H1 (cell line): ENCODE results near the gene ADSS1. TPM values are rescaled to one million over a fixed set of nuclear protein-coding genes. Genes with fewer than 3 reads are reported as not detected.

Experiments used
- CTCF ChIA-PET: fragments of 300-600 bp; sonication (Branson Sonifier 250); formaldehyde crosslinking; loops from one replicate; lab custom pipeline; 2021; ENCODE audit not compliant: partially characterized antibody; lab: Charles Lee
- POLR2A ChIA-PET: fragments of 300-600 bp; sonication (Branson Sonifier 250); formaldehyde crosslinking; loops from one replicate; lab custom pipeline; 2021; ENCODE audit warnings: inconsistent platforms; ENCODE audit not compliant: partially characterized antibody; lab: Charles Lee
- DNase-seq, 2 experiments: peaks; one replicate each; pipeline versions ENCODE4 v3.0.0 to v3.0.0-alpha.2; 2010 to 2022; ENCODE audit warnings: low spot score in 2 of 2, low read depth in 1 of 2, mixed read lengths in 1 of 2
- FAIRE-seq: peaks from 2 replicates; lab custom pipeline; 2011; peaks lifted over from hg19 to GRCh38; lab: Jason Lieb, UNC
- H2AFZ ChIP-seq: 2 replicates; pipeline ENCODE4 v1.8.1; 2012; ENCODE audit warnings: low read length, inconsistent platforms
- H2AK5ac ChIP-seq: 2 replicates; pipeline ENCODE4 v1.6.1; 2013; ENCODE audit warnings: low read depth, low read length
- H2BK120ac ChIP-seq: replicated peaks from 2 replicates; pipeline ENCODE3; 2013; ENCODE audit warnings: low read depth, low read length, inconsistent platforms
- H2BK12ac ChIP-seq: 2 replicates; pipeline ENCODE4 v1.6.1; 2013; ENCODE audit warnings: low read depth, low read length
- H2BK15ac ChIP-seq: 2 replicates; pipeline ENCODE4 v1.6.1; 2013; ENCODE audit warnings: low read length
- H2BK20ac ChIP-seq: 2 replicates; pipeline ENCODE4 v1.6.1; 2013; ENCODE audit warnings: low read length
- H2BK5ac ChIP-seq: 2 replicates; pipeline ENCODE4 v1.6.1; 2013; ENCODE audit warnings: low read depth, low read length
- H3K14ac ChIP-seq: 2 replicates; pipeline ENCODE4 v1.6.1; 2013; ENCODE audit warnings: inconsistent platforms; ENCODE audit not compliant: insufficient read length
- H3K18ac ChIP-seq: 2 replicates; pipeline ENCODE4 v1.6.1; 2013; ENCODE audit warnings: low read length; ENCODE audit errors: extremely low read depth
- H3K23ac ChIP-seq: 2 replicates; pipeline ENCODE4 v1.6.1; 2013; ENCODE audit warnings: inconsistent platforms; ENCODE audit not compliant: insufficient read length
- H3K23me2 ChIP-seq: 2 replicates; pipeline ENCODE4 v1.6.1; 2013; ENCODE audit warnings: low read depth, low read length
- H3K27ac ChIP-seq: 2 replicates; pipeline ENCODE4 v1.6.1; 2011; ENCODE audit warnings: low read depth, low read length, inconsistent platforms
- H3K27me3 ChIP-seq, 4 experiments: replicated peaks in 1 of 4; 1 replicate in 1 of 4; 2 replicates in 3 of 4; pipeline versions ENCODE4 v1.6.1 to v1.8.1; 2011 to 2013; ENCODE audit warnings: low read length in 3 of 4, mild to moderate bottlenecking in 3 of 4, inconsistent platforms in 2 of 4, mixed read lengths in 2 of 4, moderate library complexity in 1 of 4; ENCODE audit not compliant: control insufficient read depth in 3 of 4, insufficient read depth in 3 of 4; ENCODE audit errors: extremely low read depth in 1 of 4
- H3K36me3 ChIP-seq, 4 experiments: 2 replicates each; pipeline versions ENCODE4 v1.6.1 to v1.8.1; 2011 to 2013; ENCODE audit warnings: mild to moderate bottlenecking in 4 of 4, low read length in 3 of 4, moderate library complexity in 2 of 4, control low read depth in 1 of 4, inconsistent platforms in 1 of 4; ENCODE audit not compliant: insufficient read depth in 4 of 4, control insufficient read depth in 2 of 4
- H3K4ac ChIP-seq: replicated peaks from 2 replicates; pipeline ENCODE3; 2013; ENCODE audit warnings: low read length, low read depth, mixed read lengths, inconsistent platforms; ENCODE audit not compliant: insufficient read length
- H3K4me1 ChIP-seq, 4 experiments: replicated peaks in 1 of 4; 1 replicate in 1 of 4; 2 replicates in 3 of 4; pipeline versions ENCODE4 v1.6.1 to v1.8.1; 2011 to 2013; ENCODE audit warnings: low read length in 3 of 4, inconsistent platforms in 2 of 4, mixed read lengths in 1 of 4; ENCODE audit not compliant: insufficient read depth in 4 of 4, control insufficient read depth in 3 of 4
- H3K4me2 ChIP-seq, 2 experiments: 2 replicates each; pipeline versions ENCODE4 v1.6.1 to v1.8.1; 2011 to 2013; ENCODE audit warnings: low read depth in 2 of 2, low read length in 2 of 2, control low read depth in 1 of 2, inconsistent platforms in 1 of 2, mild to moderate bottlenecking in 1 of 2; ENCODE audit not compliant: insufficient read depth in 1 of 2
- H3K4me3 ChIP-seq, 4 experiments: fragments of 200-600, 300-600 bp in 1 of 4; sonication (generic), shearing (Covaris generic), sonication (Bioruptor Twin) in 1 of 4; 2 replicates each; pipeline versions ENCODE4 v1.5.1 to v1.8.1; 2011 to 2016; ENCODE audit warnings: low read length in 4 of 4, low read depth in 3 of 4, control low read depth in 2 of 4, inconsistent platforms in 2 of 4, mild to moderate bottlenecking in 2 of 4, mixed read lengths in 1 of 4, moderate library complexity in 1 of 4; ENCODE audit not compliant: insufficient read depth in 2 of 4; ENCODE audit errors: extremely low read depth in 1 of 4
- H3K56ac ChIP-seq: replicated peaks from 2 replicates; pipeline ENCODE3; 2013; ENCODE audit warnings: low read depth, mild to moderate bottlenecking, mixed read lengths, low read length, inconsistent platforms; ENCODE audit not compliant: insufficient read length
- H3K79me1 ChIP-seq: 2 replicates; pipeline ENCODE4 v1.6.1; 2013; ENCODE audit warnings: low read depth, low read length, control low read depth
- H3K79me2 ChIP-seq, 2 experiments: 2 replicates each; pipeline versions ENCODE4 v1.6.1 to v1.8.1; 2012 to 2013; ENCODE audit warnings: low read length in 2 of 2, mild to moderate bottlenecking in 2 of 2, inconsistent platforms in 1 of 2; ENCODE audit not compliant: insufficient read depth in 2 of 2, control insufficient read depth in 1 of 2
- H3K9ac ChIP-seq, 4 experiments: replicated peaks in 1 of 4; 1 replicate in 1 of 4; 2 replicates in 3 of 4; pipeline versions ENCODE4 v1.6.1 to v1.8.1; 2011 to 2013; ENCODE audit warnings: low read depth in 3 of 4, low read length in 3 of 4, control low read depth in 2 of 4, mild to moderate bottlenecking in 2 of 4, moderate library complexity in 2 of 4, inconsistent platforms in 1 of 4; ENCODE audit errors: extremely low read depth in 1 of 4
- H3K9me3 ChIP-seq, 2 experiments: 2 replicates each; pipeline versions ENCODE4 v1.6.1 to v1.8.1; 2012 to 2013; ENCODE audit warnings: mild to moderate bottlenecking in 2 of 2, moderate library complexity in 2 of 2, control low read depth in 1 of 2, inconsistent platforms in 1 of 2, low read depth in 1 of 2, low read length in 1 of 2, mixed read lengths in 1 of 2; ENCODE audit not compliant: insufficient read depth in 2 of 2
- H4K20me1 ChIP-seq, 2 experiments: replicated peaks in 1 of 2; 2 replicates each; pipeline versions ENCODE3 to v1.8.1; 2011 to 2013; ENCODE audit warnings: inconsistent platforms in 2 of 2, low read length in 2 of 2, mild to moderate bottlenecking in 1 of 2; ENCODE audit not compliant: insufficient read depth in 2 of 2, control insufficient read depth in 1 of 2
- H4K5ac ChIP-seq: 2 replicates; pipeline ENCODE4 v1.6.1; 2013; ENCODE audit warnings: low read length, low read depth, mixed read lengths, inconsistent platforms; ENCODE audit not compliant: insufficient read length
- H4K8ac ChIP-seq: 2 replicates; pipeline ENCODE4 v1.8.0; 2013; ENCODE audit warnings: mild to moderate bottlenecking, moderate library complexity, low read length, inconsistent platforms; ENCODE audit not compliant: insufficient read depth; ENCODE audit errors: extremely low read depth
- H4K91ac ChIP-seq: replicated peaks from 2 replicates; pipeline ENCODE3; 2013; ENCODE audit warnings: low read length, mixed read lengths, inconsistent platforms; ENCODE audit not compliant: insufficient read length
- ATF3 ChIP-seq: IDR thresholded peaks from 2 replicates; pipeline ENCODE4 v1.6.1; 2011; ENCODE audit warnings: low read depth, mild to moderate bottlenecking, low read length; ENCODE audit not compliant: insufficient read depth
- WGBS, 2 experiments: shearing (Covaris generic) in 1 of 2; methylation state at CpG; one replicate each; pipeline versions ENCODE4 v1.1.6 to v1.1.7; 2013 to 2015; ENCODE audit warnings: low lambda C conversion rate in 2 of 2, mixed read lengths in 2 of 2, inconsistent platforms in 1 of 2, low coverage in 1 of 2, missing lambda C conversion rate in 1 of 2; ENCODE audit not compliant: insufficient replicate concordance in 2 of 2, insufficient coverage in 1 of 2, insufficient read length in 1 of 2; ENCODE audit errors: extremely low coverage in 1 of 2, missing lambda C conversion rate in 1 of 2; 5-methylcytosine and 5-hydroxymethylcytosine counted together
- polyA plus RNA-seq, 7 experiments: library from polyadenylated mRNA; depleted of rRNA in 3 of 7; stranded (reverse) in 5 of 7; unstranded in 2 of 7; fragments of >200 nt in 5 of 7; fragments of 200-250 nt in 2 of 7; gene quantifications; 1 replicate in 5 of 7; 2 replicates in 1 of 7; 4 replicates in 1 of 7; pipeline versions ENCODE4 v1.2.1 to v1.2.3, GENCODE V29; 2011 to 2013; ENCODE audit warnings: missing spikeins in 2 of 7, mixed read lengths in 2 of 7
- total RNA-seq: library from RNA; stranded (reverse); fragmentation: NEBNext Ultra II Directional; extraction: Animal tissue kit (Norgen Biotek cat#: 25700); gene quantifications from 2 replicates; pipeline ENCODE4 v1.2.1, GENCODE V29; 2021

ADSS1 gene
- total and polyA plus RNA-seq, 2 of the 8 experiments (the other 6 are each of a cell fraction or from before 2014, with no cell fraction given), result 7.1 to 7.9 TPM

DNA sequence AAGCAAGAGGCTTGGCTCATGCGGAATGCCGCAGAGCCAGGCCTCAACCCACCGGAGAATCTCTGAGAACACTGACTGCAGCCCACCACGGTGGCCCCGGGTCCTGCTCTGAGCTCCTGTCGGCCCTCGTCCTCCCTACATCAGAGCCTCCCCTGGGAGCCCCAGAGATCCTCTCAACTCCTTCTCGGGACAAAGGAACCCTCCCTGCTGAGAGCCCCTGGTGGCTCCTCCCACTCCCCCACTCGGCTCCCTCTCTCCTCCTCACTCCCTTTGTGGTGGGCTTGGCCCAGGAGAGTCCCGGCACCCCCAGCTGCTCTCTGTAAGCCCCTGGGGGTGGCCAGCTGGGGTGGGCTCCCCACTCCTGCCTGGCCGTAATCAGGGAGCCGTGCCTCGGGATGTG lies 45.7 kb upstream of the ADSS1 start:
- Histone ChIP-seq H3K36me3 (no peaks in the 10 kb centered on the region), H4K91ac (peak overlapping the region; percentile 90), H2BK20ac (no peak overlapping the region), H3K4me2 (peak overlapping the region; percentile 85 to 86), H3K79me2 (no peaks in the 10 kb centered on the region), H2BK5ac (peak overlapping the region; percentile 94; the same call in 1 of the 2 replicates), H3K14ac (no peak overlapping the region), H3K4ac (peak overlapping the region; percentile 94), H3K79me1 (no peaks in the 10 kb centered on the region), H2BK15ac (0 out of 2 replicates have a peak overlapping the region, but pooled peaks have one; percentile 61), H3K4me1 (peaks cover 11 to 69% (median 49%) of the 10 kb centered on the region in 4 experiments), H2AK5ac (peak overlapping the region; percentile 75; the same call in 1 of the 2 replicates), H3K23ac (no peak overlapping the region), H3K4me3 (peak overlapping the region; percentile 35 to 62 (median 55); a peak in 4 of 8 replicates), H3K18ac (peak overlapping the region; percentile 93), H3K56ac (peak overlapping the region; percentile 20), H4K20me1 (peaks cover 0 to 4% of the 10 kb centered on the region in 2 experiments), H4K5ac (peak overlapping the region; percentile 80), H3K23me2 (peaks cover 13% of the 10 kb centered on the region; the same call in 1 of the 2 replicates), H3K27ac (peak overlapping the region; percentile 90; the same call in 1 of the 2 replicates), H4K8ac (peak overlapping the region; percentile 97; the same call in 1 of the 2 replicates), H2BK120ac (peak overlapping the region; percentile 24), H3K27me3 (peaks cover 0 to 7% (median 0%) of the 10 kb centered on the region in 4 experiments; a peak in 2 of 7 replicates), H3K9ac (peak overlapping the region in 3 of 4 experiments; percentile 39 to 85 (median 85); a peak in 3 of 7 replicates), H2BK12ac (peak overlapping the region; percentile 98; the same call in 1 of the 2 replicates), H2AFZ (no peak overlapping the region), H3K9me3 (no peaks in the 10 kb centered on the region)
- TF ChIP-seq ATF3, result no peak
- no peak for FAIRE-seq
- WGBS, 2 experiments, result 31% methylated on average over 13 of the region's 13 CpGs; no CpG with 5 or more reads in 1 of the 2 experiments
- CTCF ChIA-PET, result interaction anchor here (1.0 to 7.2 kb wide), 12 partner anchors 8 to 142 kb away, joined by 3 to 70 read pairs (median 6); no protein-coding TSS in a partner anchor
- POLR2A ChIA-PET, result interaction anchor here (1.1 to 9.8 kb wide), 12 partner anchors 10 to 75 kb away, joined by 3 to 94 read pairs (median 5); partner anchors contain the start of genes INF2, SIVA1 and TMEM179
- DNase-seq, result peak in 1 of 2 experiments; percentile 72
